Activated CD8-positive, alpha-beta memory T cell treated with anti-CD3 and anti-CD28 coated beads for 4 hours (primary cell): Measurements from ENCODE around the gene SEC16B.

ENCODE experiments used
- DNase-seq, 2 donors: peaks; one replicate each; pipeline ENCODE4 v3.0.0-alpha.2; 2020; ENCODE audit warnings: low read depth in 2 of 2

The SEC16B gene

DNA sequence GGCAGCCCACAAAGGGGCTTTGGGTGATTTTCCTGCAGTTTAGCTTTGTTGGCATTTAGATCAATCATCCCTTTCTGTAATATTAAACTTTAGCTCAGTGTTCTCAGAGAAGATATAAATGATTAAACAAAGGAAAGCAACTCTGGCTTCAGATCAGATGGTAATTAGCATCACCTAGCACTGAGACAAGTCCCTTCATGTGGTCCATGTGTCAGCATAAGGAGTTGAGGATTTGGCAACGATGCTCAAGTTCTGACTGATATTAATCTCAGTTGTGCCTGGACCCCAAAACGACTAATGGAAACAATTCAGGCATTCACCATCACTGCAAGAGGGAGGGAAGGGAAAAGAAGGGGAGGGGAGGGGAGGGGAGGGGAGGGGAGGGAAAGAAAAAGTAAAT lies 60.4 kb downstream of the SEC16B start:
- no peak for DNase-seq

DNA sequence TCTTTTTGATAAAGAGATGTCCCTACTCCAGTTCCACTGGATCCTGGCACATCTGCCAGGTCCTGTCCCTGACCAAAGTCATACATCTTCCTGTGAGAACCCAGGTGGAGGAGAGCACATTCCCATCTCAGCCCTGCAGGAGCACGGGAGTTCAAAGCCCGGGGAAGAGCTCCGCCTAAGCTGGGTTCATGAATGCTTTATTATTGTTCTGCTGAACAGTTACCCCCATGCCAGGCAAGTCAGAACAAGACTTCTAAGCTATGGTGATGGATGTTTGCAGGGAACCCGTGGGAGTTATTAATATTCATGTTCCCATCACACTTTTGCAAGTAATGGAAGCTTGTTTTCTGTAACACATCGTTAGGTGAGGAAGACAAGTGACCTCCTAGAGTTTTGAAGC lies 62.9 kb downstream of the SEC16B start:
- DNase-seq: no peak

DNA sequence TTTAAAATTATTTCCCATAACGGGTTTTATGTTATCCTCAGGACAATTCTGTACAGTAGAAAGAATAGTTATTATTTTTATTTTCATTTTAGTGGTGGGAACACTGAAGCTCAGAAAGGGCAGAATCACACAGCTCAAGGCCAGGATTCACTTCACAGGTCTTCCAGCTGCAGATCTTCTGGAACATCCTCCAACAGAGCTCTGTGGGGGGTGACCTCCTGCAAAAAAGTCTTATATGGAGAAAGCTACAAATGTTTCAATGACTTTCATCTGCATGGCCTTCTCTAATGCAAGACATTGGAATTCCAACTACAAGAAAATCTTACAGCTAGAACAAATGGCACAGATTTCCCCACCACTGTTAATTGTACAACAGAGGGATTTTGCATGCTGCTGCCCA lies 64.2 kb downstream of the SEC16B start:
- DNase-seq: no peak

DNA sequence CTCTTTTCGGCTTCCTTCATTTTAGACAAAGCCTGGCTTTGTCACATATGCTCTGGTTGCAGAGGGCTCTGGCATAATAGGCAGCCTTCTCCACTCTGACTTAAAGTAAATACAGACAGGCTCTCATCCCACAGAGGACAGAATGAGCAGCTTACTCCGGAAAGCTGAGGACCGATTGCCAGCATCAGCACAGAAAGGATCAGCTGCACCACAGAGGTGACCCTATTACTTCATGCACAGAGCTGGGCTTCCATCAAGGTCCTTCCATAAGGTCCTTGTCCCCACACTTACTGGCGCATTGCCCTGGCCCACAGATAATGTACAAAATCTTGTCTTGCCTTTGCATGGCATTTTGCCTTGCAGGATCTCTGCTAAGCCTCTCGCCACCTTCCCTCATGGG lies 67.6 kb downstream of the SEC16B start:
- no peak for DNase-seq

DNA sequence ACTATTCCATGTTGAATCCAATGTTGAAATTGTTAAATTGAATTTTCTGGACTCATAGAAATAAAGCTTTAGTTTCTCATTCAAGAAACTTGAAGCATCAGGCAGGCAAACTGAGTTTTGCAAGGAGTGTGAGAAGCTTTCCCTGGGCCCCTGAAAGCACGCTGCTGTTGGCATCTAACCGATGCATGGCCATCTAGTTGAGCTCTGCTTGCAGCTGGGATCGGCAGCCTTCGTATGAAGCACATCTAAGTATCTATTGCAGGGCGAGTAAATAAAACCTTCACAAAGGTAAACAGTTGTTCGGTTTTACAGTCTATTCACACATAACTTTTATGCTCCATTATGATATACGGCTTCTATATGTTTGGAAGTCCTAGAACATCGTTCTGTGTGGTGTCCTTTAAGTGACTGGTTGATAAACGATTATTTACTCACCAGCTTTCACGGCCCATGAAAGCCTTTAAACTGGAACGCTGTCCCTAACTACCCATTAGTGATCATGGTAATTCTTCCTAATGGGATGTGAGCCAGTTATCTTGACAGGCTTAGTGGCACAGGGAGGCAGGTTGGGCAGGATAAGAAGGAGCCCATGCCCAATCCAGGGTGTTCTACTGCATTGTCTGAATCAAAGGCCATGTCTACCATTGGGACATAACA lies 71.7 kb downstream of the SEC16B start:
- no peak for DNase-seq

DNA sequence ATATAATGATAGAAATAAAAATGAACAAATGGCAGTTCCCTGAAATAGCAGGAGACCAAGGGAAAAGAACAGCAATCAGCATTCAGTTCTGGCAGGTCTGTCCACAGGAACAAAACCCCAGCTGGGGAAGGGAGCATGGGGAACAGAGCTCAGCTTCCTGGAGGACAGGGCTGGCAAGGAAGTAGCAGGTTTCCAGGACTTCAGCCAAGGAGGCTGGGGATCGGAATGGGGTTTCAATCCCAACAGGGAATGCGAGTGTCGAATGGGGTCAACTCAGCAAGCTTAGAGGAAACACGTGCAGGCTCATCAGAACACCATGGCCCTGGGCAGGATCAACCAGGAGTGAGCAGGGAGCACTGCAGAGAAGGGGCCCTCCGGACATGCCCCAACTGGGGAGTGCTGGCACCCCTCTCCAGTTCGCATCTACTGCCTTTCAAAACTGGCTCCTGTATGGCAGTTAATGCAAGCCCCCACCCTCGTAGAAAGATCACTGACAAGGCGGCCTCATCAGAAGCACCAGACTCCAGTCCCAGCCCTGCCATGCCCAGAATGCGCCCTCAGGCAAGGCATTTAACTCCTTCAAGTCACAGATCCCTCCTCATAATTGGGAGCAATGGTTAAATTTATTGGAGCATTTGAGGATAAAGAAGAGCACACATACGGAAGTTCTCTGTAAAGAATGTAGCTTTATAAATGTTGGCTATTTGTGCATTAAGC lies 72.4 kb downstream of the SEC16B start:
- DNase-seq: no peak
